HG02798 (cell line): ENCODE measurements around the gene TMEM156.
"Not testable (repeated sequence)": the region's sequence is repeated elsewhere in the genome, so short reads cannot be mapped to it uniquely, and the experiment has no call there.

Experiments used
- ATAC-seq: cut with Tn5 transposase; IDR thresholded peaks from one replicate; pipeline ENCODE4 v1.9.1; 2021; ENCODE audit warnings: mild to moderate bottlenecking; ENCODE audit not compliant: unreplicated experiment, poor library complexity

Gene TMEM156

DNA sequence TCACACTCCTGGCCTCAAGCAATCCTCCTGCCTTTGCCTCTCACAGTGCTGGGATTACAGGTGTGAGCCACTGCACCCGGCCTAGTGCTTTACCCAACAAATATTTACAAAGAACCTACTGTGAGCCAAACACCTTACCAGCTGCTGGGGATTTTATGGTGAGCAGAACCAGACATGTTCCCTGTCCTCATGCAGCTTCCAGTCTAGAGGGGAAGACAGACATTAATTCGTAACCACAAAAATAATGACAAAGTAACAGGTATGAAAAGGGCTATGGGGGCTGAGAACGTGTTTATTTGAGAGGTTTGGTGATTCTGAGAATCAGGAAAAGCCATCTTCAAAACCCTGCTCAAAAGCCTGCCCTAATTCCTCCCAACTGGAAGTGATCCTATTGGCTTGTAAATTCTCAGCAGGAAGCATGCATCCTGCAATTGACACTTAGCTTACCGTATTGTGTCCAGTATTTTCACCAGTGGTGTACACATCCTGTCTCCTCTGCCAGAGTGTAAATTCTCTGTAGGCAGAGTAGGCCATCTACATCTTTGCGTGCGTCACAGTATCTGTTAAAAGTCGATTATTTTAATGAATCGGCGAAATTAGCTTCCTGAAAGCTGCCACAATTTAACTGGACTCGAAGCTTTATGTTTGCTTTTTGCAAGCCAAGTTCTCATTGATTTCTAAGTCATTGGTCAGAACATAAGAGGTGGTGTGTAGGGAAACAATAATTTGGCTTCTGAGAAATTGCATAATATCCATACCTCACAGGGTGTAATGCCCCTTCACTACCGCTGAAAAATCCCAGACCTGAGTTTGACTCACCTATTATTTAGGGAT, 67.0 kb downstream of the TMEM156 start:
- ATAC-seq, result no peak

DNA sequence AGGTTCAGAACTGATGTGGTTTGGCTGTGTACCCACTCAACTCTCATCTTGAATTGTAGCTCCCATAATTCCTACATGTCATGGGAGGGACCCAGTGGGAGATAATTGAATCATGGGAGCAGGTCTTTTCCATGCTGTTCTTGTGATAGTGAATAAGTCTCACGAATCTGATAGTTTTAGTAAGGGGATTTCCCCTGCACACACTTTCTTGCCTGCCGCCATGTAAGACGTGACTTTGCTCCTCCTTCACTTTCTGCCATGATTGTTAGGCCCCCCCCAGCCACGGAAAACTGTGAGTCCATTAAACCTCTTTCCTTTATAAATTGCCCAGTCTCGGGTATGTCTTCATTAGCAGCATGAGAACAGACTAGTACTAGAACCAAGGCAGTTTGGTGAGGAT, 73.0 kb downstream of the TMEM156 start:
- ATAC-seq, result not testable (repeated sequence)

DNA sequence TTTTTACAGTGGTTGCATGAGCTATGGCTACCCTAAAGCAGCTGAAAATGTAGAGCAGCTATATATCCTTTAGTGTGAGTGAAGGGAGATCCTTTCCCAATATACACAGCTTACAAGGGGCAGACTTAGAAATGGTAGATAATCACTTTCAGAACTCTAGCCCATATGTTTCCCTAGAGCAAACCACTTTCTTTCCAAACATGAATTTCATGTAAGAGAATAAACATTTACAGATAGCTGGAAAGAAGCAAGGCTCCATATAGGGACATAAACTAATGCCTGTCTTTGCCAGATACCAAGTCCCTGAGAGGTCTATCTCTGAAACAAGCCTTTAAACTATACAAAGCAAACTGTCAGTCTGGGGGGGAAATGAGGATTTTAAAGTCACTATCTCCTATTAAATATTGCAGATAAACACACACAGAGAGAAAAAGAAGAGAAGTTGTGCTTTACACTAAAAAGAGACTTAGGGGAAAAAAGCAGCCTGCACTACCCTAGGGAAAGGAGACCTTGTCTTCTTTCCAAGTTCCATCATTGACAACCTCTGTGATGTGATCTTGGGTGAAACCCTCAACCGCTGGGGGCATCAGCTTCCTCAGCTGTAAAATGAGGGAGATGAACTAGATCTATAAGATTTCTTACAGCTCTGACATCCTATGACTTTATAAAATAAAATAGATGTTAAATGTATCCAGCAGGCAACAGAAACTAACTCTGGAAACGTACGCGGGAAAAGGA, 73.6 kb downstream of the TMEM156 start:
- ATAC-seq, result no peak

DNA sequence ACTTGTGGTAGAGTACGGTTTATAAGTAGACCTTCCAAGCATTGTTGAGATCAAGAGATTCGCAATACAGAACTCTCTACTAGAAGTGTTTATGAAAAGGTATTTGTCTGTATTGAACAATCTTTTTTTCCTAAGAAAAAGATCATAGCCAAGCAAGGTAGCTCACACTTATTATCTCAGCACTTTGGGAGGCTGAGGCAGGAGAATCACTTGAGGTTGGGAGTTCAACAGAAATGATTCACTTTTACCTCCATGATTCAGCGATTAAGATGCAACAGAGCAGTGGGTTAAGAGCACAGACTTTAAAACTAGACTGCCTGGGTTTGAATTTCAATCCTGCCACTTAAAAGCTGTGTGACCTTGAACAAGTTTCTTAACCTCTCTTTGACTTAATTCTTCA, 74.3 kb downstream of the TMEM156 start:
- no peak for ATAC-seq

DNA sequence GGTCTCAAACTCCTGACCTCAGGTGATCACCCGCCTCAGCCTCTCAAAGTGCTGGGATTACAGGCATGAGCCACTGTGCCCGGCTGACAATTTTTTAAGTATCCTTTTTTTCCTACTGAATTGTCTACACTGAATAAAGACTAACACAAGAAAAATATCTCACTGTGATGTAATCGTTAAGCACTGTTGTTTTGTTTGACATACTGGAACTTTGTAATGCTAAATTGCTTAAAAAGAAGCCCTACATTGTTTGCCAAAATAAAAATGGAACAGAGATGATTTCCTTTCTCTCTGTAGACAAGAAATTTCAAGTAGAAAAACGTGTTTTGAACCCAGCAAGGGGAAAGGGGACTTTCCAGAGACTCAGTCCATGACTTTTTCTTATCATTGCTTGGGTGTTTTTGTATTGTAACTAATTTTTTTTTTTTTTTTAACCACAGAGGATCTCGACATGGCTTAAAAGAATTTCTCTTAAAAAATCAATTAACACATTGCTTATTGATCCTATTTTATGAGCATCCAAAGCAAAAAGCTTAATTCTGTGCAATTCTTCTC, 74.9 kb downstream of the TMEM156 start:
- ATAC-seq, result no peak

DNA sequence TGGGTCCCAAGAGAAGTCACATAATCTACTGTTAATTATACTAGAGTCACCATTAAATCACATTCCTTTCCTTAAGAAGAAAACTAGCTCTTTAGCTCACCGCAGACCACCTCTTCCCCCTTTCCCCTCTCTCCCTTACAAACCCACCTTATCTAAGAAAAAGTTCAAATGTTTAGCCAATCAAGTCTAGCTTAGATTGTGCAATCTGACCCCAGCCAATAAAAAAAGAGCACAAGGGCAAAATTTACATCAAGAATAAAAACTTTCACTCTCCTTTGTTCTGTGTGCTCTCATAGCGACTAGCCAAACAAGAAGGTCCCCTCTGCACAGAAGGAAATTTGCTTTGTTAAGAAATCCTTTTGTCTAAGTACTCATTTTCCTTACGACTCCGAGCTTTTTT, 76.3 kb downstream of the TMEM156 start:
- no peak for ATAC-seq

DNA sequence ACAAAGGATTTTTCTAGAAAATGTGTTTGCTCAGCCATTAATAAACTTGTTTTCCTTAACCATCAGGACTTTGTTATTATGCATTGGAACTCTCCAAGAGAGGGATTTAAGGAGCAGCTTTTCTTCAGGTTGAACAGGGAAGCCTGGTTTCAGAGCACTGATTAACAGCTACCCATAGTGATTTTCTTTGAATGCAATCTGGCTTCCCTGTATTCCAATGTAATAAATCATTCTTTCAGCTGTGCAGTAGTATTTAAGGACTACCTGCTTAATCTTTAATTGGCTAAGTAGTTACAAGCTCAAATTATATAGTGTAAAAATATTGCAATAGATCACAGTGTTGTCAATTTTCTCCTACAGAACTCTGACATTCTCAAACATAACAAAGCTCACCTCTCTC, 77.5 kb downstream of the TMEM156 start:
- ATAC-seq, result no peak

DNA sequence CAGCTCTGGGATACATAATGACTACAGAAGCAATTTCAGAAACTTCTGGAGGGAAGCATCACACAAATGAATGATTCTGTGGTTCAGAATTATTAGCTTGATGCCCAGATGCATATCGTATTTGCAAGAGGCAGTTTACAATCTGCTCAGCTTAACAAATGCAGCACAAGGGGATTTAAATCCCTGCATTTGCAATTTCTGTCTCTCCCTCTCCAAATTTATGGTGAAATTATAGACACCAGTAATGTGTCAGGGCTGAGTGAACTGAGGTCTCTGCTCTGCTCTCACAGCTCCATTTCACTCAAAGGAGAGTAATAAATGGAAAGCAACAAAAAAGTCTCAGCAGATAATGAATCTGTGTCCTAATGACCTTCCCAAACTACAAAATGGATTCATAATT, 80.2 kb downstream of the TMEM156 start:
- ATAC-seq, result no peak

DNA sequence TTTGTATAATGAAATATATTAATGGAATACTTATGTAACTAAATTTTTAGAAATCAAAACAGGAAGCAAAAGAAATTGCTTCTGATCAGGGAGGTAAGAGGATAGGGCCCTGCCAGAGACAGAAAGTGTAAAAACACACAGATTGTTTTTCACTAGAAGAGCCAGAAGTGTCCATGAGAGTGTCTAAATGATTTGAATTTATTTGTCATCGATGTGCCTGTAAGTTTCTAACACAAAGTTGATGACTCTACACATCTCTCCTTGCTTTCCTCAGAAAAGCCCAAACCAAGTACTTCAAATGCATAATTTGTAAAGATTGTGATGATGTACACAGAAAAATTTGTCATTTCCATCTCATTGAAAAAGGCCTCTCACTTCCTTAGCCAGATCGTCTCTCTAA, 80.6 kb downstream of the TMEM156 start:
- no peak for ATAC-seq

DNA sequence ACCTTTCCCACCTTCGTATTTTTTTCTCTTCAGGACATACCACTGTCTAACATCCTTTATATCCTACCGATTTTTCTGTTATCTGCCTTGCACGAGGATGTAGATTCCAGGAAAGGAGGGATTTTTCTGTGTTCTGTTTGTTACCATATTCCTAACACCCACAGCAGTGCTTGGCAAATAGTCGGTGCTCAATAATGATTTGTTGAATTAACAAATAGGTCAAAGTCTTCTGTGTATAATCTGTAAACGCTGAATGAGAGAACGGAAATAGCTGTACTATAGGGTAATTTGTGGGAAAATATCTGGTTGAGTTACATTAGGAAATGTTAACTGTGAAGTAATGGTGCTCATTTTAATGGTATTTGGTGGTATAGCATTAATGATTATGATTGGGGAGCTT, 81.5 kb downstream of the TMEM156 start:
- ATAC-seq, result no peak

DNA sequence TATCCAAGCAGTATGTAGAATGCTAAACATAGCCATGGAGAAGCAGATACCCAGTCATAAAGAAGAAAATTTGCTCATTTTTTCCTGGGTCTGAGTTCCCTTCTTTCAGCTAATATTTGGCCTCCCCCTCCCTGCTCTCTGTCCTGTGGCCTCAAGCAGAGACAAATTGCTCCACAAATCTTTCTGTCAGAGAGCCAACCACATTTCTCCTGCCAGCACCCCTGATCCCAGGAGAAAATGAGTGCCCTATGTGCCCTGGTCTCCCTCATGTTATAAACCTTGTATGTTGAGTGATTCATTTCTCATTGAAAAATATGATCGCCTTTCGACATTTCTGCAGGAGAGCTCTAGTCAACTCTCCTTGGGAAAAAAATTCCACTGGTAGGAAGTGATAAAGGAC, 82.0 kb downstream of the TMEM156 start:
- ATAC-seq, result no peak

DNA sequence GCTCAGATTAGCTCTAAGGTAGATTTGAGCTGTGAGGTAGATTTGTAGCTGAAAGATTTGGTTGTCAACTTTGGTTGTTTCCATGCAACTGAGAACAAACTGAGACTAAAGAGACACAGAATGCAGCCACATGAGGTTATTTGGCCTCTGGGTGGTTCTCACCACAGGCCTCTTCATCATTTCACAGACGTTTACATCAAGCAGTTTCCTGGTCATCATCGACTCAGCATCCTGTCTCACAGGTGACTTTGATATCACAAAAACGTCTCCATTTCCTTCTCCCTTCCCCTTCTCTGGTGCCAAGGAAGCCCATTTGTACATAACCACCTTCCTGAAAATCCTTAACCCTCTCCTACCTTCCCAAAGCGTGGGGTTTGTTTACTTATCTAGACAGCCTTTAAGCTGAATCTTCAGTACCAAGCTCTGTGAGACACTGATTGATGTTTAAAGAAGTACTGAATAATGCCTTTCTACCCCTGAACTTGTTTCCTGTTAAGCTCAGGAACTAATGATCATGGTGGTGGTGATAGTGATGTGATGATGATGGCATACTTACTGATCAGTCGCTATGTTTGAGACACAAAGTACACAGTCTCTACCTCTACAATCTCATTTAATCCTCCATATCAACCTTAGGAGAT, 82.7 kb downstream of the TMEM156 start:
- no peak for ATAC-seq

DNA sequence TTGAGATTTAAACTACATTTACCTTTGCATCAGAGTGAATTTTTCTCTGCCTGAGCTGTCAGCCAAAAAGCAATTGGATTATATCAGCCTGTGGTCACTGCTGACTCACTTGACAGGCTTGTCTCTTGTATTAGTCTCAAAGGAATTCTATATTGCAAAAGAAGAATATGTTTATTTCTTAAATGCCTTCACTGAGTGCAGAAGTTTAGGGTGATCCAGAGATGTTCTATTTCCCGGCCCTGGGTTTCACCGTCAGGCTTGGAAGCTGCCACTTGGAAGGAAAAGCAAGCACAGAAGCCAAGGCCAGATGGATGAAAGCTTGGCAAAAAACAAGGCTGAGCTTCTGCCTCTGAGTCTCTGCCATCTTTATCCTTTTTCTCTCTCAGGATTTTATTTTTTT, 83.7 kb downstream of the TMEM156 start:
- no peak for ATAC-seq

DNA sequence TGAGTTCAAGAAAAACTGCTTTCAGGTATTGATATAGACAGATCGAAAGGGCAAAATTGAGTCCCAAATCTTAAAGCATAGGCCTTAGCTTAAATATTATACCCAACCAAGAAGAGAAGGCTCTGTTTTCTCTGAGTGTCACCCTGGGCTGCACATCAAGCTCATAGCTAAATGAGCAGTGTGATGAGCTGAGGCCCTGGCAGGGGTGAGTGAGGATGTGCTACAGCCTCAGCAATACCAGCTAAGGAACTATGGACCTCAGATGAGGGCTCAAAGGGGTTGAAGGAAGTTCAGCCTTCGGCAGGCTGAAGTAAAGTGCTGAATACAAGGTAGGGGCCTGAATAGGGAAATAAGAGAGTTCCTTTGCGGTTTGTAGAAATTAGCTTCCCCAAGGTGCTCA, 85.3 kb downstream of the TMEM156 start:
- ATAC-seq, result no peak

DNA sequence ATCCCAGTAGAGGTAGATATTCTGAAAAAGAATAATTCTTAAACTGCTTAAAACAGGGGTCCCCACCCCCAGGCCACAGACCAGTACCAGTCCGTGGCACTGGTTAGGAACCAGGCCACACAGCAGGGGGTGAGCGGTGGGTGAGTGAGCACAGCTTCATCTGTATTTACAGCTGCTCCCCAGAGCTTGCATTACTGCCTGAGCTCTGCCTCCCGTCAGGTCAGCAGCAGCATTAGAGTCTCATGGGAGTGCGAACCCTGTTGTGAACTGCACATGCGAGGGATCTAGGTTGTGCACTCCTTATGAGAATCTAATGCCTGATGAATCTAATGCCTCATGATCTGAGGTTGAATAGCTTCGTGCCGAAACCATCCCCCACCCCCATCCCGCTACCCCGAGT, 87.8 kb downstream of the TMEM156 start:
- ATAC-seq, result no peak

DNA sequence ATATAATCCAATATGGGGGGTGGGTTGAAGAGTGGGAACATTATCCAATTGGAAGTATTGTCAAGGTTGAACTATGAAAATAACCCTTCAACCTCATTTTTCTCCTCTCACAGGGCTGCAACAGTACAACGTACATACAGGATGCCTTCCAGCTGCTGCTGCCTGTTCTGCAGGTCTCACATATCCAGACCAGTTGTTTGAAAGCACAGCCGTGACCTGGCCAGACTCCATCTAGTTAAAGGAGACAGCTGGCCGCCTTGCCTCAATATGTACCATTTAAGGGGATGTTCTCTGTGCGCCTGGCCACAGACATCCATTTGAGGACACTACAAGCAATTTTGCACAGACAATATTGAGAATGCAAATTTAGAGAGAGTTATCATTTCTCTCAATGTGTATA, 88.9 kb downstream of the TMEM156 start:
- no peak for ATAC-seq

DNA sequence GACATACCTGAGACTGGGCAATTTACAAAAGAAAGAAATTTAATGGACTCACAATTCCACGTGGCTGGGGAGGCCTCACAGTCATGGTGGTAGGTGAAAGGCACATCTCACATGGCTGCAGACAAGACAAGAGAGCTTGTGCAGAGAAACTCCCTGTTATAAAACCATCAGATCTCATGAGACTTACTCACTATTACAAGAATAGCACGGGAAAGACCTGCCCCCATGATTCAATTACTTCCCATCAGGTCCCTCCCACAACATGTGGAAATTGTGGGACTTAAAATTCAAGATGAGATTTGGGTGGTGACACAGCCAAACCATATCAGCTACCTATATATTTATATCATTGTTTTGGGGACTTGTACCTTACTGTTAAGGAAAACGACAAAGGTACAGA, 90.3 kb downstream of the TMEM156 start:
- ATAC-seq, result not testable (repeated sequence)

DNA sequence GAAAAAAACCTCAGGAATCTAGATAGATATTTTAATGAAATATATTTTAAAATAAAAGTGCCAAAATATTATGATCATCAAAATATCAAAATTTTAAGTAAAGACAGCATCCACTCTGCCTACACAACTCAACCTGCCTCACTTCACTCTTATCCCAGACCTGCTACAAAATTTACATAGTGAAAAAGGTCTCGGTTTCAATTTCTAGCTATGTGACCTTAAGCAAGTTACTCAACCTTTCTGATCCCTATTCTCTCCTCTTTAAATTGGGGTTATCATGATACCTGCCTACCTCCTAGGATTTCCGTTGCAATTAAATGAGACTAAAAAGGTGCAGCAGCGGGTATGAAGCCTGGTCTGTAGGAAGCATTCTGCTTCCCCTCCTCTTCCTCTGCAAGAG, 91.7 kb downstream of the TMEM156 start:
- ATAC-seq, result no peak

DNA sequence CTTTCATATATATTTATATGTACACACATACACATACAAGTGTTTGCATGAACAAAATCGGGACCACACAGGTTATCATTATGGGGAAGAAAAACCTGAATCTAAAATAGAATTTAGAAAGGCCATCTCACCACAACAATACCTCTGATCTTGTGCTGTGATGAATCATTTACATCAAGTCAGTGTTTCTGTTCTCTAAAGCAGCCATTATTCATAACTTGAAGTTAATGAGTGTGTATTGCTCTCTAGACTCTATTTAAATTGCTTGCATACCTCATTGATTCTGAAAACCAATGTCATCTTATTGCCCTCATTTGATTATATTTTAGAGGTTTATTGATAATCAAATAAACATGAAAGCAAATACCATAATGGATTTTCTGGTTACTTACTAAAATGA, 93.0 kb downstream of the TMEM156 start:
- peak; percentile 86 for ATAC-seq

DNA sequence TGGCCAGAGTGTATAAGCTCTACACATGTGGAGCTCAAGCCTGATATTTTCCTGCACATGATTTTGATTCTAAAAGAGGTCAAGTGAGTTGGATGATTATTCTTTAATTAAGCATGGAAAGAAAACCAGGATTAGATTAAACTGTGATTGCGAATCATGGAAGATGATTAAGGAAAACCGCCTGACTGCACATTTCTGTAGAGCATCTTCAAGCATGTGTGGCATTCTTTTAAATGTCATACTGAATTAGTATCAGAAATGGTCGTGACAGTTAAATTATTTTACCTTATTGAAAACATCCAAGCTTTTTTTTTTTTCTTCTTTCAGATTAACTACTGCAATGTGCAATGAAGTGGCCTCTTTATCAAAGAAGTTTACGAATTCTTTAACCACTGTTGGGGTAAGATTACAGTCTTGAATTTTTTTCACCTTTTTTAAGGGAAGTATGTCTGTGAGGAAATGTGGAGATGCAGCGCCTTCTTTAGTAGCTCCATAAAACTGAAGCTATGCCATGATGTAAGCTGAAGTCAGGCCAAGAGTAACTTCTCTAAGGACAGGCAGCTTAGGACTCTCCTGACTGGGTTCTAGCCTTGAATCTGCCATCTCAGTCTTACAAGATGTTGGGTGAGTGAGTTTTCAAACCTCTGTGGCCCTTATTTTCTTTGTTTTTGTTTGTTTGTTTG, 96.7 kb downstream of the TMEM156 start:
- no peak for ATAC-seq

DNA sequence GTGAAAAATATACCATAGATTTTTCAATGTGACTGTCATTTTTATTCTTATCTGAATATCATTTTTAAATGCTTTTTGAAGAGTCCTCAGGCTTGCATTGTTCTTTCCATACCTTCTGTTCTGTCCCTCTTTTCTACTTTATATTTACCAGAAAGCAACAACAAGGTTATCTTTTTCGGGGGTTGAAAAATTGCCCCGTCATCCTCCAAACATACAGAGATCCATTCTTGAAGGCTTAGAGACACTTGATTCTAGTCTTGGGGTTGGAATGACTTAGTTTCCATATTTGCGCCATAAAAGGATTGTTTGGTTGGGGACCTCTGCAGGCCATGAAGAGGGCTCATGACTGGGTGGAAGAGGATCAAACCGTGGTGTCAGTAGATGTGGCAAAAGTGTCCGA, 101.1 kb downstream of the TMEM156 start:
- ATAC-seq, result no peak
